Kidney (tissue), 14 donors: ENCODE data around the gene SYT11. TPM values are rescaled to one million over a fixed set of nuclear protein-coding genes. Genes with fewer than 3 reads are reported as not detected.
A peak's percentile ranks its signal among the peaks of the same experiment; 100 is the strongest.
"Not testable (repeated sequence)": the region's sequence is repeated elsewhere in the genome, so short reads cannot be mapped to it uniquely, and the experiment has no call there.

ENCODE experiments used
- DNase-seq, 5 donors: peaks; one replicate each; pipeline ENCODE4 v3.0.0-alpha.2; 2013 to 2020
- FAIRE-seq: peaks from 2 replicates; lab custom pipeline; 2012; peaks lifted over from hg19 to GRCh38; lab: Jason Lieb, UNC
- H3K27ac ChIP-seq, 2 donors: one replicate each; pipeline ENCODE4 v1.7.0; 2013; ENCODE audit warnings: low read depth in 2 of 2, low read length in 2 of 2, inconsistent platforms in 1 of 2
- H3K27me3 ChIP-seq: one replicate; pipeline ENCODE4 v1.7.1; 2013; ENCODE audit warnings: low read length, inconsistent platforms; ENCODE audit not compliant: control insufficient read depth, insufficient read depth
- H3K36me3 ChIP-seq, 3 donors: one replicate each; pipeline versions ENCODE4 v1.7.0 to v1.7.1; 2013; ENCODE audit warnings: low read length in 3 of 3, control low read depth in 1 of 3, inconsistent platforms in 1 of 3; ENCODE audit not compliant: insufficient read depth in 3 of 3, control insufficient read depth in 2 of 3
- H3K4me1 ChIP-seq, 3 donors: one replicate each; pipeline versions ENCODE4 v1.7.0 to v1.7.1; 2013; ENCODE audit warnings: low read length in 3 of 3, inconsistent platforms in 1 of 3, low read depth in 1 of 3; ENCODE audit not compliant: control insufficient read depth in 2 of 3, insufficient read depth in 2 of 3
- H3K4me3 ChIP-seq, 3 donors: one replicate each; pipeline versions ENCODE4 v1.7.0 to v1.8.1; 2013; ENCODE audit warnings: low read length in 3 of 3, control low read depth in 1 of 3, inconsistent platforms in 1 of 3
- H3K9ac ChIP-seq, 3 donors: one replicate each; pipeline versions ENCODE4 v1.7.0 to v1.7.1; 2013; ENCODE audit warnings: low read length in 3 of 3, control low read depth in 1 of 3, inconsistent platforms in 1 of 3
- H3K9me3 ChIP-seq, 3 donors: one replicate each; pipeline versions ENCODE4 v1.7.0 to v1.7.1; 2013; ENCODE audit warnings: low read length in 3 of 3, control low read depth in 1 of 3, inconsistent platforms in 1 of 3; ENCODE audit not compliant: control insufficient read depth in 2 of 3, insufficient read depth in 1 of 3
- CTCF ChIP-seq: IDR thresholded peaks from 3 replicates; pipeline ENCODE4 v1.5.1; 2012; ENCODE audit warnings: mild to moderate bottlenecking, moderate library complexity, borderline replicate concordance; ENCODE audit not compliant: insufficient read depth; ENCODE audit errors: extremely low read depth
- intact Hi-C: fragments of 100-400 bp; cut with DNase I; formaldehyde crosslinking; loops from one replicate; pipeline ENCODE4 v1.11.1; 2022
- polyA plus RNA-seq: library from polyadenylated mRNA; stranded (reverse); fragments of 350-450 nt; fragmentation: Illumina TruSeq; extraction: RNeasy Lipid Tissue Mini Kit (QIAGEN cat#74804); gene quantifications from one replicate; pipeline ENCODE4 v1.2.3, GENCODE V29; 2014; ENCODE audit warnings: low read depth, low replicate concordance; ENCODE audit not compliant: insufficient read depth
- total RNA-seq: library from RNA; stranded (reverse); fragmentation: NEBNext Ultra II Directional; extraction: Animal tissue kit (Norgen Biotek cat#: 25700); gene quantifications from one replicate; pipeline ENCODE4 v1.2.1, GENCODE V29; 2021
- donor health status: control.
- donor health status: control.
- donor health status: control.
- donor health status: control.
- donor health status: control.
- donor health status: DM: yes; HTN: yes; CAD: no.
- donor health status: Normal renal cell carcinoma (clear cell type).

The SYT11 gene
- total and polyA plus RNA-seq, 2 donors from 2014 or later = 8.4 to 16.8 TPM

- DNase-seq (peak in 3 of 5 donors; percentile 14 to 77 (median 33)), FAIRE-seq (no peak)
- Histone ChIP-seq H3K27me3 (no peaks in the 10 kb centered on the region), H3K27ac (peak overlapping the region; percentile 59 to 76), H3K36me3 (peaks cover 0 to 7% (median 2%) of the 10 kb centered on the region in 3 donors), H3K4me3 (no peak overlapping the region), H3K9ac (peak overlapping the region in 1 of 3 donors; percentile 28), H3K4me1 (peaks cover 7 to 19% (median 8%) of the 10 kb centered on the region in 3 donors), H3K9me3 (no peaks in the 10 kb centered on the region)
- no peak for TF ChIP-seq CTCF
- intact Hi-C loops = no loop called here
Observed at GRCh38 chr1:155893389-155894142, 34.2 kb downstream of the SYT11 start.

GRCh38 chr1:155895617-155896016 lies 36.2 kb downstream of the SYT11 start:
- H3K4me3 ChIP-seq, H3K27ac ChIP-seq, H3K27me3 ChIP-seq, DNase-seq, H3K9ac ChIP-seq, FAIRE-seq, intact Hi-C loops, H3K9me3 ChIP-seq: not testable (repeated sequence)
- peaks cover 3 to 27% (median 17%) of the 10 kb centered on the region in 3 donors for H3K36me3 ChIP-seq
- H3K4me1 ChIP-seq = peaks cover 5 to 13% (median 8%) of the 10 kb centered on the region in 3 donors

GRCh38 chr1:155896476-155896875 lies 37.1 kb downstream of the SYT11 start:
- peaks cover 3 to 34% (median 18%) of the 10 kb centered on the region in 3 donors for H3K36me3 ChIP-seq
- FAIRE-seq, H3K9ac ChIP-seq: not testable (repeated sequence)

GRCh38 chr1:155897746-155898145 lies 38.4 kb downstream of the SYT11 start:
- no peak for DNase-seq
- H3K4me1 ChIP-seq = peaks cover 0 to 10% (median 5%) of the 10 kb centered on the region in 3 donors
- H3K27ac ChIP-seq = no peak overlapping the region
- TF ChIP-seq CTCF = no peak
- FAIRE-seq = no peak
- H3K9ac ChIP-seq = no peak overlapping the region
- no peak overlapping the region for H3K4me3 ChIP-seq
- H3K27me3 ChIP-seq = no peaks in the 10 kb centered on the region
- intact Hi-C loops = no loop called here
- no peaks in the 10 kb centered on the region for H3K9me3 ChIP-seq
- peaks cover 3 to 36% (median 21%) of the 10 kb centered on the region in 3 donors for H3K36me3 ChIP-seq

More at GRCh38 chr1:155896476-155896875, 37.1 kb downstream of the SYT11 start:
- H3K27me3 ChIP-seq, H3K4me3 ChIP-seq, intact Hi-C loops, H3K27ac ChIP-seq, H3K9me3 ChIP-seq, DNase-seq: not testable (repeated sequence)
- H3K4me1 ChIP-seq = peaks cover 5 to 13% (median 8%) of the 10 kb centered on the region in 3 donors
